HG03135 (cell line): Measurements from ENCODE around the gene FTO.
"Not testable (repeated sequence)": the region's sequence is repeated elsewhere in the genome, so short reads cannot be mapped to it uniquely, and the experiment has no call there.

Experiments
- ATAC-seq: cut with Tn5 transposase; IDR thresholded peaks from one replicate; pipeline ENCODE4 v1.9.1; 2021; ENCODE audit warnings: mild to moderate bottlenecking, moderate library complexity; ENCODE audit not compliant: unreplicated experiment

Gene FTO

GRCh38 chr16:53703590-53704444 is at the start of gene FTO, which contains the start of gene RPGRIP1L:
FTO (plus strand) TSS chr16:53704156.
RPGRIP1L (minus strand) TSS chr16:53703859; CDS start chr16:53700723, 3,136 bp downstream.
- peak; percentile 99 for ATAC-seq

- no peak for ATAC-seq
Observed at GRCh38 chr16:53654946-53655345, 49.0 kb upstream of the FTO start.

- no peak for ATAC-seq
Observed at GRCh38 chr16:53662072-53662471, 41.9 kb upstream of the FTO start.

- no peak for ATAC-seq
Observed at GRCh38 chr16:53664724-53665345, 39.1 kb upstream of the FTO start.

- ATAC-seq = no peak
Observed at GRCh38 chr16:53666786-53667415, 37.1 kb upstream of the FTO start.

GRCh38 chr16:53668869-53669268 is 35.1 kb upstream of the FTO start:
- ATAC-seq = no peak

- ATAC-seq = no peak
Observed at GRCh38 chr16:53672461-53672860, 31.5 kb upstream of the FTO start.

- ATAC-seq = no peak
Observed at GRCh38 chr16:53673189-53673588, 30.8 kb upstream of the FTO start.

GRCh38 chr16:53678155-53678554 is 25.8 kb upstream of the FTO start:
- ATAC-seq = no peak

- ATAC-seq = no peak
Observed at GRCh38 chr16:53678756-53679343, 25.1 kb upstream of the FTO start.

- ATAC-seq = no peak
Observed at GRCh38 chr16:53680756-53681155, 23.2 kb upstream of the FTO start.

- no peak for ATAC-seq
Observed at GRCh38 chr16:53681354-53681753, 22.6 kb upstream of the FTO start.

GRCh38 chr16:53685334-53685733 is 18.6 kb upstream of the FTO start:
- ATAC-seq = not testable (repeated sequence)

- no peak for ATAC-seq
Observed at GRCh38 chr16:53686710-53687109, 17.2 kb upstream of the FTO start.

- ATAC-seq = no peak
Observed at GRCh38 chr16:53689636-53690035, 14.3 kb upstream of the FTO start.

- no peak for ATAC-seq
Observed at GRCh38 chr16:53690771-53691170, 13.2 kb upstream of the FTO start.

- ATAC-seq = no peak
Observed at GRCh38 chr16:53692146-53692545, 11.8 kb upstream of the FTO start.

GRCh38 chr16:53693320-53693719 is 10.6 kb upstream of the FTO start:
- no peak for ATAC-seq

- no peak for ATAC-seq
Observed at GRCh38 chr16:53695070-53695469, 8.9 kb upstream of the FTO start.

- ATAC-seq = not testable (repeated sequence)
Observed at GRCh38 chr16:53698271-53698670, 5.7 kb upstream of the FTO start.

GRCh38 chr16:53704445-53704813 is 473 bp downstream of the FTO start:
- no peak for ATAC-seq
